ENCODE measurements around the gene CDK8. TPM values are rescaled to one million over a fixed set of nuclear protein-coding genes. Genes with fewer than 3 reads are reported as not detected.

Gene CDK8
- total RNA-seq, 1 donor from 2014 or later, result 18.9 TPM

DNA sequence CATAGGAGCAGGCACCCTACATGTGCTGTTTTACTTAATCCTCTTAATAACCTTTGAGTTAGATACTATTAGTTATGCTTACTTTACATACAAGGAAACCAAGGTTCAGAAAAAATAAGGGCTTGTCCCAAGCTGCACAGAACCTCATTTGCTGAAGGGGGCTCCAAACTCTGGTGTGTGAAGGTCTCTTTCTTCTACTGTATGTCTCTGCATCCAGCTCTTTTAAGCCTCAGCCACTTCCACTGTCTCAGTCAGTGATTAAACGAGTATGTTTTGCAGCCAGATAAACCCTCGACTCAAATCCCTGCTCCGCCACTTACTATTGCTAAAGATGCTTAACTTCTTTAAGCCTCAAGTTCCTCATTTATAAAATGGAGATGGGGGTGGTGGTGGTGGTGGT, 191.2 kb downstream of the CDK8 start:
- Mint-ChIP-seq H3K9me3 (no peaks in the 10 kb centered on the region), H3K27ac (no peak overlapping the region), H3K4me3 (no peak overlapping the region), H3K4me1 (ENCODE audit: low read depth) (no peaks in the 10 kb centered on the region), H3K36me3 (ENCODE audit: low read depth) (no peaks in the 10 kb centered on the region), H3K27me3 (ENCODE audit: insufficient read depth) (peaks cover 7% of the 10 kb centered on the region)
- intact Hi-C loops (cut with micrococcal nuclease), result no loop called here
- no peak for DNase-seq (ENCODE audit: low spot score)

- Mint-ChIP-seq H3K27me3 (ENCODE audit: insufficient read depth) (peaks cover 11% of the 10 kb centered on the region), H3K4me1 (ENCODE audit: low read depth) (no peaks in the 10 kb centered on the region), H3K36me3 (ENCODE audit: low read depth) (no peaks in the 10 kb centered on the region), H3K9me3 (no peaks in the 10 kb centered on the region), H3K27ac (no peak overlapping the region), H3K4me3 (no peak overlapping the region)
- no peak for DNase-seq (ENCODE audit: low spot score)
- intact Hi-C loops (cut with micrococcal nuclease), result no loop called here
Observed at GRCh38 chr13:26446751-26447150, 192.8 kb downstream of the CDK8 start.

- no peaks in the 10 kb centered on the region for H3K36me3 Mint-ChIP-seq (ENCODE audit: low read depth)
- H3K27me3 Mint-ChIP-seq (ENCODE audit: insufficient read depth), result peaks cover 15% of the 10 kb centered on the region
- DNase-seq (ENCODE audit: low spot score), result no peak
Observed at GRCh38 chr13:26448032-26448431, 194.1 kb downstream of the CDK8 start.

DNA sequence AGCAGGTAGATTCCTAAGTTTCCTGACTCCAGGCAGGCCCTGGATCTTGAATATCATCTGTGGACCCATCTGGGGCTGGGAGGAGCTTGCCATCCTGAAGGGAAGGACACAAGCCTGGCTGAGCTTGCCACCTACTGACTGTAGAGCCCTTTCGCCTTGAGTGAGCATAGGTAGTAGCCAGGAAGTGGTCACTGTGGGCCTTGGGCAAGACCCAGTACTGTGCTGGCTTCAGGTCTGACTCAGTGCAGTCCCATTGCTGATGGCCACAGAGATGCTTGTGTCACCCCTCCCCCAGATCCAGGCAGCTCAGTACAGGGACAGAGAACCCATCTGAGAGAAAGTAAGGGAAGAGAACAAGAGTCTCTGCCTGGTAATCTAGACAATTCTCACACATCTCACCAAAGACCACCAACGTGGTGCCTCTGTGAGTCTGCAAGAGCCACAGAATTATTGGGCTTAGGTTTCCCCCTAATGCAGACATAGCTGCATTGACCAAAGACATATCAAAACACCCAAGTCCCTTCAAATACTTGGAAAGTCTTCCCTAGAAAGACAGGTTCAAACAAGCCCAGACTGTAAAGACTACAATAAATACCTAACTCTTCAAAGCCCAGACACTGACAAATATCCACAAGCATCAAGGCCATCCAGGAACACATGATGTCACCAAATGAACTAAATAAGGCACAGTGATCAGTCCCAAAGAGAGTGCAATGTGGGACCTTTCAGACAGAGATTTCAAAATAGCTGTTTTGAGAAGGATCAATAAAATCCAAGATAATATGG, 195.3 kb downstream of the CDK8 start:
- Mint-ChIP-seq H3K9me3 (no peaks in the 10 kb centered on the region), H3K4me1 (ENCODE audit: low read depth) (no peaks in the 10 kb centered on the region), H3K27me3 (ENCODE audit: insufficient read depth) (peaks cover 17% of the 10 kb centered on the region), H3K4me3 (no peak overlapping the region), H3K36me3 (ENCODE audit: low read depth) (no peaks in the 10 kb centered on the region), H3K27ac (no peak overlapping the region)
- no peak for DNase-seq (ENCODE audit: low spot score)
- intact Hi-C loops (cut with micrococcal nuclease), result no loop called here

More at GRCh38 chr13:26448032-26448431, 194.1 kb downstream of the CDK8 start:
- Mint-ChIP-seq H3K4me3 (no peak overlapping the region), H3K9me3 (no peaks in the 10 kb centered on the region), H3K27ac (no peak overlapping the region), H3K4me1 (ENCODE audit: low read depth) (no peaks in the 10 kb centered on the region)
- intact Hi-C loops (cut with micrococcal nuclease), result no loop called here

Other genes with a start within 250 kb of the CDK8 start
- 9.4 and 9.5 TPM in 2 replicates for gene SHISA2, start 202.1 kb upstream of the CDK8 start, total RNA-seq
- 53.2 and 54.9 TPM in 2 replicates for gene RNF6, start 31.8 kb upstream of the CDK8 start, total RNA-seq

All from activated T-helper 1 cell treated with anti-CD3 and anti-CD28 coated beads, Interleukin-12 subunit alpha, Interleukin-12 subunit beta, Interleukin-2, Interleukin-4 antibody, amounts not matched to agents 30 ng/mL and 10 ng/mL and 1 ng/mL, durations not matched to agents 14 hours and 24 hours and 36 hours (primary cell).